ENCODE data around the gene SPINDOC. TPM values are rescaled to one million over a fixed set of nuclear protein-coding genes. Genes with fewer than 3 reads are reported as not detected.
A peak's percentile ranks its signal among the peaks of the same experiment; 100 is the strongest.
"Not testable (repeated sequence)": the region's sequence is repeated elsewhere in the genome, so short reads cannot be mapped to it uniquely, and the experiment has no call there.

The SPINDOC gene
- total RNA-seq, 1 experiment from 2014 or later = 106 TPM

DNA sequence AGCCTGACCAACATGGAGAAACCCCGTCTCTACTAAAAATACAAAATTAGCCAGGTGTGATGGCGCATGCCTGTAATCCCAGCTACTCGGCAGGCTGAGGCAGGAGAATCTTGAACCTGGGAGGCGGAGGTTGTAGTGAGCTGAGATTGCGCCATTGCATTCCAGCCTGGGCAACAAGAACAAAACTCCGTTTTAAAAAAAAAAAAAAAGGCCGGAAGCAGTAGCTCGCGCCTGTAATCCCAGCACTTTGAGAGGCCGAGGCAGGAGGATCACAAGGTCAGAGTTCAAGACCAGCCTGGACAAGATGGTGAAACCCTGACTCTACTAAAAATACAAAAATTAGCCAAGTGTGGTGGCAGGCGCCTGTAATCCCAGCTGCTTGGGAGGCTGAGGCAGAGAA lies 2.9 kb upstream of the SPINDOC start:
- H3K27me3 ChIP-seq (ENCODE audit: control insufficient read depth, insufficient read depth, low read length) = not testable (repeated sequence)

DNA sequence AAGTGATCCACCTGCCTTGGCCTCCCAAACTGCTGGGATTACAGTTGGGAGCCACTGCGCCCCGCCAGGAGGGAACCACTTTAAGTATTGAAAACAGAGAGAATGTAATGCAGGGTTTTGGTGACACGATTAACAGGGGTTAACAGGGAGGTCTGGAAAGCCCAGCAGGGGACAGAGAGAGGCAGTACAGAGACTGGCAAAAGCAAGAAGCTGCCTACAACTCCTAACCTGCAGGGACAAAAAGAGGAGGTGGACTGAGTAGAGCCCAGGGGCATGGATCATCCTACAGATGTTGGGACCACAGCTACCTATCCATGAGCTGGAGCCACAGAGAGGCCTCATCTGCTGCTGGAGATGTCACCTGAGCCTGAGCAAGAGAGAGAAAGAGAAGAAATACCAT lies 1.7 kb upstream of the SPINDOC start:
- Histone ChIP-seq H3K36me3 (replicated peaks; ENCODE audit: control insufficient read depth, insufficient read depth, low read length) (peaks cover 8% of the 10 kb centered on the region), H3K4me3 (ENCODE audit: insufficient read depth, low read depth, low read length) (no peak overlapping the region), H3K27me3 (ENCODE audit: control insufficient read depth, insufficient read depth, low read length) (no peaks in the 10 kb centered on the region)
- peak; percentile 35 for DNase-seq

More for the DNA sequence above, 2.9 kb upstream of the SPINDOC start:
- DNase-seq; H3K36me3 ChIP-seq (replicated peaks; ENCODE audit: control insufficient read depth, insufficient read depth, low read length); H3K4me3 ChIP-seq (ENCODE audit: insufficient read depth, low read depth, low read length): not testable (repeated sequence)

DNA sequence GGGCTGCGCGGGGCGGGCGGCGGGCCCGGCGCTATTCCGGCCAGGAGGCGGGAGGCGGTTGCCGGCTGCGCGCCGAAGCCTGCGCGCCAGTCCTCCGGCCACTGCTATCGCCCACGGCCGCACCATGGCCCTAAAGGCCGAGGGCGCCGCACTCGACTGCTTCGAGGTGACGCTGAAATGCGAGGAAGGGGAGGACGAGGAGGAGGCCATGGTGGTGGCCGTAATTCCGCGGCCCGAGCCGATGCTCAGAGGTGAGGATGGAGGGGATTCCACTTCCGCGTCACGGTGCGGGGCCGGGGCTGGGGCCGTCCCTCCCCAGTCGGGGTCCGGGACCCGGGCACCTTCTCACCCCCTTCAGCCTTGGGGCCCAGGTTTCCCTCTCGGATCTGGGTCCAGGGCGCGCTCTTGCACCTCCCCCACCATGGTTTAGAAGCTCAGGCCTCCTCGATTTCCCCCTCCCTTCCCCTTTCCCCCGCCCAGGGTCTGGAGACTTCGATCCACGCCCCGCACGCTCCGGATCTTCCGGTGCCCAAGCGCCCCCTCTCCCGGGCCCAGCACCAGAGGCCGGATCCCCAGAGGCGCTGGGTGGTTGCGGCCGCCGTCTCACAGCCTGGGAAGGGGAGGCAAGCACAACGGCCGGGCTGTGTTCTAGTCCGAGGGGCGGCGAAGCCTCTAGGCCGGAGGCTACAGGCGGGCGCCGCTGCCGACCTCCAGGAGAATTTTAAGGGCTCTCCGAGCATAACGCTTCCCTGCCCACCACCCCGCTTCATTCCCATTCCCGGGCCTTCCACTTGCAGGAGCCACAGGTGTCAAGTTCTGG lies 517 bp downstream of the SPINDOC start:
- peak overlapping the region; percentile 98 for H3K4me3 ChIP-seq (ENCODE audit: insufficient read depth, low read depth, low read length)
- peaks cover 25% of the 10 kb centered on the region for H3K36me3 ChIP-seq (replicated peaks; ENCODE audit: control insufficient read depth, insufficient read depth, low read length)
- DNase-seq = peak; percentile 86
- no peaks in the 10 kb centered on the region for H3K27me3 ChIP-seq (ENCODE audit: control insufficient read depth, insufficient read depth, low read length)

DNA sequence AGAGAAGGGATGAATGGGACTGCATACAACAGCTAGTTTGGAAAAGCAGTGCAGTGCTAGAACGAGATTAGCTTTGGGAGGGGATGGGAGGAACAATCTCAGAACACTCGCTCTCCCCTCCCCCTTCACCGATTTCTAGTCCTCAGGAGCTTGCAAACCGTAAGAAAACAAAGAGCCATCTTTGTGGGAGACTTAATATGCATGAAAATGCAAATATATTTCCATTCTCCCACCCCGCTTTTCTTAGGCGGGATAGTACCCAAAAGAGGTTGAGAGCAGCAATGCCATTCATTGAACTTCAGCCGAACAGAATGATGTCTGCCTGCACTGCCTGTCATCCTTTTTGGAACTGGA lies 1.1 kb downstream of the SPINDOC start:
- no peaks in the 10 kb centered on the region for H3K27me3 ChIP-seq (ENCODE audit: control insufficient read depth, insufficient read depth, low read length)
- DNase-seq = peak; percentile 76
- H3K4me3 ChIP-seq (ENCODE audit: insufficient read depth, low read depth, low read length) = peak overlapping the region; percentile 98
- peaks cover 29% of the 10 kb centered on the region for H3K36me3 ChIP-seq (replicated peaks; ENCODE audit: control insufficient read depth, insufficient read depth, low read length)

DNA sequence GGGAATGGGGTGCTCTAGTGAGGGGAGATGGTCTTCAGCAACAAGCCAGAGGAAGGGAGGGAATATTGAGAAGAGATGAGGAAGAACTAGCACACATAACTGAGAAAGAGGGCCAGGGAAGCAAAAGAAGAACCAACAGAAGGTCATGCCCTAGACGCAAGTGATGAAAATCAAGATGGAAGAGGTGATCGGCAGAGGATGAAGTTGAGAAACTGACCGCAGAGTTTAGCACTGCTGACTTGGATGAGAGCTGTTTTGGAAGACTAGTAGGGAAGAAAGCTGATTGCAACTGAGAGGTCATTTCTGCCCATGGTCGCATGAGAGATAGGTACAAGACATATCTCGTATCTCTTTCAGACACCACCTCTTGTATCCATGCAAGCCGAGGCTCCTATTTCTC lies 2.9 kb downstream of the SPINDOC start:
- H3K36me3 ChIP-seq (replicated peaks; ENCODE audit: control insufficient read depth, insufficient read depth, low read length) = peaks cover 39% of the 10 kb centered on the region
- no peak overlapping the region for H3K4me3 ChIP-seq (ENCODE audit: insufficient read depth, low read depth, low read length)
- no peak for DNase-seq

DNA sequence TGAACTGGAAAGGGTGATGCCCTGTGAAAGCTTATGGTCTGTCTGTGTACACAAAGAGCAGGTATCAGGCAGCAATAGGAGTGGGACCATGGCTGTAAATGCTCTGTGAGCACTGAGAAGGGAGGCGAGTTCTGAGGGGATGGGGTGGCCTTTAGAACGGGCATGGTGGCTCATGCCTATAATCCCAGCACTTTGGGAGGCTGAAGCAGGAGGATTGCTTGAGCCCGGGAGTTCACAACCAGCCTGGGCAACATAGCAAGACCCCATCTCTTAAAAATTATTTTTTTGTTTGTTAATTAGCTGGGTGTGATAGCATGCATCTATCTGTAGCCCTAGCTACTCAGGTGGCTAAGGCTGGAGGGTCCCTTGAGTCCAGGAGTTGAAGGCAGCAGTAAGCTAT lies 3.5 kb downstream of the SPINDOC start:
- H3K4me3 ChIP-seq (ENCODE audit: insufficient read depth, low read depth, low read length) = no peak overlapping the region
- H3K27me3 ChIP-seq (ENCODE audit: control insufficient read depth, insufficient read depth, low read length) = no peaks in the 10 kb centered on the region
- peaks cover 45% of the 10 kb centered on the region for H3K36me3 ChIP-seq (replicated peaks; ENCODE audit: control insufficient read depth, insufficient read depth, low read length)
- no peak for DNase-seq

More for the DNA sequence above, 2.9 kb downstream of the SPINDOC start:
- no peaks in the 10 kb centered on the region for H3K27me3 ChIP-seq (ENCODE audit: control insufficient read depth, insufficient read depth, low read length)

DNA sequence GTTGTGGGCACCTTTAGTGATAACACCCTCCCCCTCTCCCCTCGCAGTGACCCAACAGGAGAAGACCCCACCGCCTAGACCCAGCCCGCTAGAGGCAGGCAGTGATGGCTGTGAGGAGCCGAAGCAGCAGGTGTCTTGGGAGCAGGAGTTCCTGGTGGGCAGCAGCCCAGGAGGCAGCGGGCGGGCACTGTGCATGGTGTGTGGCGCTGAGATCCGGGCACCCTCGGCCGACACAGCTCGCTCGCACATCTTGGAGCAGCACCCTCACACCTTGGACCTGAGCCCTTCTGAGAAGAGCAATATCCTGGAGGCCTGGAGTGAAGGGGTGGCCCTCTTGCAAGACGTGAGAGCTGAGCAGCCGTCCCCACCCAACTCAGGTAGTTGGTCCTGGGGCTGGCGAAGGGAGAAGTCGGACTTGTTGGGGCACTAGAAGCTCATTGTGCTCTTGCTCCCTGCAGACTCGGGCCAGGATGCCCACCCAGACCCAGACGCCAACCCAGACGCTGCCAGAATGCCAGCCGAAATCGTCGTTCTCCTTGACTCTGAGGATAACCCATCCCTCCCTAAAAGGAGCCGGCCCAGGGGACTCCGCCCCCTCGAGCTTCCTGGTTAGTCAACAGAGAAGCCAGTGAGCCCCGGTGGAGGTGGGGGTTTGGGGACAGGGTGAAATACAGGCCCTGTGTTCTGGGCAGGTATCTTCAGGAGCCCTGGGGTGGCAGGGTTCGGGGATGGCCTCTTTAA lies 4.7 kb downstream of the SPINDOC start:
- Histone ChIP-seq H3K4me3 (ENCODE audit: insufficient read depth, low read depth, low read length) (no peak overlapping the region), H3K27me3 (ENCODE audit: control insufficient read depth, insufficient read depth, low read length) (no peaks in the 10 kb centered on the region), H3K36me3 (replicated peaks; ENCODE audit: control insufficient read depth, insufficient read depth, low read length) (peaks cover 53% of the 10 kb centered on the region)
- peak; percentile 38 for DNase-seq

DNA sequence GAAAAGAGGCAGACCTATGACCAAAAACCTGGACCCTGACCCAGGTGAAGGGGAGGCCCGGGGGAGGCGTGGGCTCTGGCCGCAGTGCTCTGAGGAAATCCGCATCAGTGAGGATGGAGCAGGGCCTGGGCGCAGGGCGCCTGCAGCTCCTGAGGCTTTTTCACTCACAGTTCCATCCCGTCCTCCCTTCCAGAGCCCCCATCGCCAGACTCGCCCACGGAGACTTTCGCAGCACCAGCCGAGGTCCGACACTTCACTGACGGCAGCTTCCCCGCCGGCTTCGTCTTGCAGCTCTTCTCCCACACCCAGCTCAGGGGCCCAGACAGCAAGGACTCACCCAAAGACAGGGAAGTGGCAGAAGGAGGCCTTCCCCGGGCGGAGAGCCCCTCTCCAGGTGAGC lies 5.4 kb downstream of the SPINDOC start:
- peaks cover 57% of the 10 kb centered on the region for H3K36me3 ChIP-seq (replicated peaks; ENCODE audit: control insufficient read depth, insufficient read depth, low read length)
- H3K4me3 ChIP-seq (ENCODE audit: insufficient read depth, low read depth, low read length) = no peak overlapping the region
- H3K27me3 ChIP-seq (ENCODE audit: control insufficient read depth, insufficient read depth, low read length) = no peaks in the 10 kb centered on the region
- peak; percentile 38 for DNase-seq

DNA sequence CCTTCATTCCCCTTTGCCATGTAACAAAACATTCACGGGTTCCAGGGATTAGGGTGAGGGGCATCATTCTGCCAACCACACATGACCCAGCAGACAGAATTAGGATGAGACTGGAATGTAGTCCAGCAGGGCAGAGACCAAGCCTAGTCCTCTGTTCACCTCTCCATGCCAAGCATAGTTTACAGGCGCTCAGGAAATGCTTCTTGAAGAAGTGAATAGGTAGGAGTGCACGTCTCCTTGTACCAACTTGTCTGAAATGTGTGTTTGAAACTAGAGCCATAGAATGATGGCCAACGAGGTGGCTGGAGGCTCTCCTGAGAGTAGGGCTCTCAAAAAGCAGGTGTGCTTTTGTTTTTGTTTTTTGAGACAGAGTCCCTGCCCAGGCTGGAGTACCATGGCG lies 8.2 kb downstream of the SPINDOC start:
- no peak overlapping the region for H3K4me3 ChIP-seq (ENCODE audit: insufficient read depth, low read depth, low read length)
- DNase-seq = no peak
- no peaks in the 10 kb centered on the region for H3K27me3 ChIP-seq (ENCODE audit: control insufficient read depth, insufficient read depth, low read length)
- peaks cover 64% of the 10 kb centered on the region for H3K36me3 ChIP-seq (replicated peaks; ENCODE audit: control insufficient read depth, insufficient read depth, low read length)

DNA sequence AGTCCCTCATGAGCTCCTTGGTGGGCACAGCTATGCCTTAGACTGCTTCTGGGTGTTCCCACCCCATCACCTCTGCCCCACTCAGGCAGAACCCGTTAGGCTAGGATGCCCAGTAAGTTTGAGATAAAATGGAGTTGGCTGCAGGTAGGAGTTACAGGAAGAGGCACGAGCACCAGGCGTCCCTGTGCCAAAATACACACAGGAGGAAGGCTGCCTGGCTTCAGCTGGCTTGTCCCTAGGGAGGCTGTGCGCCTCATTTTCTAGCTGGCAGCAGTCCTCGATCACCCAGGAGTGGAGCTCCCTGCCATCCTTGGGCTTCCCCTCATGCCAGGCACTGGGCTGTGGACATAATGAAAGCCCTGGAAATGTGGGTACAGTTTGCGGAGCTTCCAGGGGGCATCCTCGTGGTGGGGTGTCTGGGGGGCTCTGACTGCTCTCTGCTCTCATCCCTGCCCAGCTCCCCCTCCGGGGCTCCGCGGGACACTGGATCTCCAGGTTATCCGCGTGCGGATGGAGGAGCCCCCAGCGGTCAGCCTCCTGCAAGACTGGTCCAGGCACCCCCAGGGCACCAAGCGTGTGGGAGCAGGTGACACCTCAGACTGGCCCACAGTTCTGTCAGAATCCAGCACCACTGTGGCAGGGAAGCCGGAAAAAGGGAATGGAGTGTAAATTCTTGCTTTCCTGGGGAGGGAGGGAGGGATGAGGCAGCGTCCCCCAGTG lies 13.4 kb downstream of the SPINDOC start:
- H3K4me3 ChIP-seq (ENCODE audit: insufficient read depth, low read depth, low read length) = no peak overlapping the region
- H3K27me3 ChIP-seq (ENCODE audit: control insufficient read depth, insufficient read depth, low read length) = no peaks in the 10 kb centered on the region
- DNase-seq = peak; percentile 42
- H3K36me3 ChIP-seq (replicated peaks; ENCODE audit: control insufficient read depth, insufficient read depth, low read length) = peaks cover 33% of the 10 kb centered on the region

DNA sequence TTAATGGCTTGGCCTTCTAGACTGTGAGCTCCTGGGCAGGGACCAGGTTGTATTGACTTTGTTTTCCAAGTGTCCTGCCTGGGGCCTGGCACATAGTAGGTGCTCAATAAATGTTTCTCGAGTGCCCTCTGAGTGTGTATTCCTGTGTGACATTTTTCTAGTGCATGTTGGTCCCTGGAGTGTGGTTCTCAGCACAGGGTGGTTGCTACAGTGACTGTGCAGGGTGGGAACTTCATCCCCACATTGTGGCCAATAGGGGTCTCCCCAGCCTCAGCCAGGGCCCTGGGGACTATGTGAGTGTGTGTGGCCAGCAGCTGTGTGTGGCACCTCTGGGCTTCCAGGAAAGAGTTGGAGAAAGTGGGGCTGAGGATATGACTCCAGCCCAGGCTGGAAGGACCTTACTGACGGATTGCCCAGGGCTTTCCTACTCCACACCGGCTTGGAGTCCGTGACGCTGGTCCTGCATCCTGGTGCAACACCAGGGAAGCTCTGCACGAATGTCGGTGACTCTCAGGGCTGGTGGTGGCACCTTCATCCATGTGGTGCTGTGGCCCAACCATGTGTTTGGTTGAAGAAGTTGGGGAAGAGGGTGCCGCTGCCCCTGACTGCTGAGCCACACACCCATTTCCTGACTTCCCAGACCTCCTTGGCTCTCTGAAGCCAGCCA lies 16.7 kb downstream of the SPINDOC start:
- DNase-seq = peak; percentile 85
- no peaks in the 10 kb centered on the region for H3K27me3 ChIP-seq (ENCODE audit: control insufficient read depth, insufficient read depth, low read length)
- H3K4me3 ChIP-seq (ENCODE audit: insufficient read depth, low read depth, low read length) = no peak overlapping the region
- H3K36me3 ChIP-seq (replicated peaks; ENCODE audit: control insufficient read depth, insufficient read depth, low read length) = peaks cover 13% of the 10 kb centered on the region

DNA sequence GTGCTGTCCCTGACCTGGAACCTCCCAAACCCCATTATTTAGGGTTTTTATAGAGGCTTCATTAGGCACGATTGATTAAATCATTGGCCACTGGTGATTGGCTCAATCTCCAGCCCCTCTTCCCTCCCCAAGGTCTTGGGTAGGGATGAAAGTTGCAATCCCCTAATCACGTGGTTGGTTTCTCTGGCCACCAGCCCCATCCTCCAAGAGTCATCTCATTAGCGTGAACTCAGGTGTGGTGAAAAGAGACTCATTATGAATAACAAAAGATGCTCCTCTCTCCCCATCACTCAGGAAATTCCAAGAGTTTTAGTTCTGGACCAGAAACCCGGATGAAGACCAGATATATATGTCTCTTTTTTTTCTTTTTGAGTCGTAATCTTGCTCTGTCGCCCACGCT lies 18.1 kb downstream of the SPINDOC start:
- peak; percentile 61 for DNase-seq
- peaks cover 7% of the 10 kb centered on the region for H3K36me3 ChIP-seq (replicated peaks; ENCODE audit: control insufficient read depth, insufficient read depth, low read length)
- no peak overlapping the region for H3K4me3 ChIP-seq (ENCODE audit: insufficient read depth, low read depth, low read length)
- no peaks in the 10 kb centered on the region for H3K27me3 ChIP-seq (ENCODE audit: control insufficient read depth, insufficient read depth, low read length)

DNA sequence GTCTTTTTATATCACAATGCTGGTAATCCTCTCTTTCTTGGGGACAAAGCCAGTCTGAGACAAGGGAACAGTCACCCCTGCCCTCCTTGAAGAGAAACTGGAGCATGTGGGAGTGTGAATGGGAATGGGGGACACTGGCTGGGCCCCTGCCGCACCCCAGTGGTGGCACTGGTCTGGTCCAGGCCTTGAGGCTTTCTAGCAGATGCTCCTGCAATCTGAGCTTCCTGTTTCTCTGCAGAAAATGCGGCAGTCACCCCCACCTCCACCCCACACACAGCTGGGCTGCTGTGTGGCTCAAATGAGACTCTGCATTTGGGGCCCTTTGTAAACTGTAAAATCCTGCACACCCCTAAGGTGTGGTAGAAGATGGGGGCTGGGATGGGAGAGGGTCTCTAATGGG lies 19.1 kb downstream of the SPINDOC start:
- Histone ChIP-seq H3K36me3 (replicated peaks; ENCODE audit: control insufficient read depth, insufficient read depth, low read length) (peaks cover under 1% of the 10 kb centered on the region; the same call in 1 of the 2 replicates), H3K4me3 (ENCODE audit: insufficient read depth, low read depth, low read length) (no peak overlapping the region), H3K27me3 (ENCODE audit: control insufficient read depth, insufficient read depth, low read length) (no peaks in the 10 kb centered on the region)
- DNase-seq = peak; percentile 25

DNA sequence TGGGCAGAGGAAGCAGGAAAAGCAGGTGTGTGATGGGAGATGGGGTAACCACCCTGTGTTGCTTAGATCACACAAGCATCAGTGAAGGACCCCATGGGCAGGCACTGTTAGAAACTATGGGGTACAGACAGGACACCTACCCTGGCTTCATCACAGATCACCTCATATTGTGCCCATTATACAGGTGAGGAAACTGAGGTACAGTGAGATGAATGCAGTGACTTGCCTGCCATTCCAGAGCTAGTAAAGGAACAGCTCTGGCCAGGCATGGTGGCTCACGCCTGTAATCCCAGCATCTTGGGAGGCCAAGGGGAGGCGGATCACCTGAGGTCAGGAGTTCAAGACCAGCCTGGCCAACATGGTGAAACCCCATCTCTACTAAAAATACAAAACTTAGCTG lies 19.8 kb downstream of the SPINDOC start:
- Histone ChIP-seq H3K27me3 (ENCODE audit: control insufficient read depth, insufficient read depth, low read length) (no peaks in the 10 kb centered on the region), H3K36me3 (replicated peaks; ENCODE audit: control insufficient read depth, insufficient read depth, low read length) (no peaks in the 10 kb centered on the region; the same call in 1 of the 2 replicates), H3K4me3 (ENCODE audit: insufficient read depth, low read depth, low read length) (no peak overlapping the region)
- no peak for DNase-seq
